ENCODE data around the gene KLHL12. TPM values are rescaled to one million over a fixed set of nuclear protein-coding genes. Genes with fewer than 3 reads are reported as not detected.

The KLHL12 gene
- total RNA-seq, 6 experiments from 2014 or later, result 10.7 to 13.0 (median 12.3) TPM

GRCh38 chr1:202858331-202858730, 68.7 kb downstream of the KLHL12 start:
- no peaks in the 10 kb centered on the region for H3K36me3 ChIP-seq
- H3K27me3 ChIP-seq, result no peaks in the 10 kb centered on the region
- peak overlapping the region in 2 of 3 donors; percentile 14 to 34 for H3K27ac ChIP-seq
- no peak overlapping the region for H3K4me3 ChIP-seq
- TF ChIP-seq POLR2A (IDR thresholded peaks at IDR 0.05), result no peak
- no peak for TF ChIP-seq CTCF (IDR thresholded peaks at IDR 0.05)
- 60% methylated on average over 5 of the region's 6 CpGs for WGBS (ENCODE audit: insufficient coverage, low coverage, low lambda C conversion rate, missing lambda C conversion rate)
- ATAC-seq (peak in 1 of 4 donors; percentile 10), DNase-seq (peak in 1 of 3 donors; percentile 47)
- peaks cover 0 to 45% (median 5%) of the 10 kb centered on the region in 4 donors for H3K4me1 ChIP-seq
- no peaks in the 10 kb centered on the region for H3K9me3 ChIP-seq
- intact Hi-C loops (cut with DNase I), result no loop called here

GRCh38 chr1:202857136-202857610, 69.9 kb downstream of the KLHL12 start:
- Histone ChIP-seq H3K9me3 (no peaks in the 10 kb centered on the region), H3K4me3 (no peak overlapping the region), H3K27me3 (no peaks in the 10 kb centered on the region), H3K36me3 (no peaks in the 10 kb centered on the region), H3K27ac (peak overlapping the region in 1 of 3 donors; percentile 42), H3K4me1 (peaks cover 0 to 34% (median 1%) of the 10 kb centered on the region in 4 donors)
- WGBS (ENCODE audit: insufficient coverage, low coverage, low lambda C conversion rate, missing lambda C conversion rate), result 39% methylated on average over 3 of the region's 4 CpGs
- ATAC-seq (peak; percentile 3 to 44 (median 21)), DNase-seq (peak in 1 of 3 donors; percentile 49)
- intact Hi-C loops (cut with DNase I), result no loop called here
- TF ChIP-seq CTCF (IDR thresholded peaks at IDR 0.05), result no peak
- TF ChIP-seq POLR2A (IDR thresholded peaks at IDR 0.05), result no peak

GRCh38 chr1:202856014-202856413, 71.0 kb downstream of the KLHL12 start:
- Histone ChIP-seq H3K27ac (no peak overlapping the region), H3K4me3 (no peak overlapping the region), H3K9me3 (no peaks in the 10 kb centered on the region), H3K4me1 (peaks cover 0 to 30% (median 0%) of the 10 kb centered on the region in 4 donors), H3K36me3 (no peaks in the 10 kb centered on the region), H3K27me3 (no peaks in the 10 kb centered on the region)
- intact Hi-C loops (cut with DNase I), result no loop called here
- no peak for ATAC-seq
- WGBS (ENCODE audit: insufficient coverage, low coverage, low lambda C conversion rate, missing lambda C conversion rate), result 80% methylated on average over 2 of the region's 2 CpGs
- DNase-seq, result no peak
- TF ChIP-seq CTCF (IDR thresholded peaks at IDR 0.05) (no peak), POLR2A (IDR thresholded peaks at IDR 0.05) (no peak)

- TF ChIP-seq CTCF (IDR thresholded peaks at IDR 0.05), result no peak
- DNase-seq, result no peak
- Histone ChIP-seq H3K4me3 (no peak overlapping the region), H3K9me3 (no peaks in the 10 kb centered on the region), H3K27me3 (no peaks in the 10 kb centered on the region), H3K4me1 (peaks cover 0 to 24% (median 0%) of the 10 kb centered on the region in 4 donors), H3K36me3 (no peaks in the 10 kb centered on the region), H3K27ac (no peak overlapping the region)
- no peak for ATAC-seq
- WGBS (ENCODE audit: insufficient coverage, low coverage, low lambda C conversion rate, missing lambda C conversion rate), result 80% methylated on average over 2 of the region's 8 CpGs
- intact Hi-C loops (cut with DNase I), result no loop called here
Observed at GRCh38 chr1:202854787-202855186, 72.2 kb downstream of the KLHL12 start.
